ENCODE measurements around the gene CRYAA.
"Not testable (repeated sequence)": the region's sequence is repeated elsewhere in the genome, so short reads cannot be mapped to it uniquely, and the experiment has no call there.

The CRYAA gene, protein sequence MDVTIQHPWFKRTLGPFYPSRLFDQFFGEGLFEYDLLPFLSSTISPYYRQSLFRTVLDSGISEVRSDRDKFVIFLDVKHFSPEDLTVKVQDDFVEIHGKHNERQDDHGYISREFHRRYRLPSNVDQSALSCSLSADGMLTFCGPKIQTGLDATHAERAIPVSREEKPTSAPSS

DNA sequence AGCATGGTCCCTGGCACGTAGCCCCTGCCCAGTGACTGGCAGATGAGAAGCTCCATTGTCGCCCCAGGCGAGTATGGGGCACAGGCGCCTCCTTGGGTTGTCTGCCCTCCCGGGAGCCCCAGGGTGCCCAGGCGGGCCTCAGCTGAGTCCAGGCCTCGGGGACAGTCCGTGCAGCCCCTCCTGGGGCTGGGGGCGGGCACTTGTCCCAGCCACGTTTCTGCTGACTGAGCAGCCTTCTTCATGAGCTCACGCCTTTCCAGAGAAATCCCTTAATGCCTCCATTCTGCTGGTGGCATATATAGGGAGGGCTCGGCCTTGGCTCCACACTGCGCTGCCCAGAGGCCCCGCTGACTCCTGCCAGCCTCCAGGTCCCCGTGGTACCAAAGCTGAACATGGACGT, at the start of gene CRYAA:
Gene CRYAA (plus strand): TSS at position 301 of the 400 bp plus-strand sequence. CDS start 92 bp downstream, at position 393.
- not testable (repeated sequence) for DNase-seq

DNA sequence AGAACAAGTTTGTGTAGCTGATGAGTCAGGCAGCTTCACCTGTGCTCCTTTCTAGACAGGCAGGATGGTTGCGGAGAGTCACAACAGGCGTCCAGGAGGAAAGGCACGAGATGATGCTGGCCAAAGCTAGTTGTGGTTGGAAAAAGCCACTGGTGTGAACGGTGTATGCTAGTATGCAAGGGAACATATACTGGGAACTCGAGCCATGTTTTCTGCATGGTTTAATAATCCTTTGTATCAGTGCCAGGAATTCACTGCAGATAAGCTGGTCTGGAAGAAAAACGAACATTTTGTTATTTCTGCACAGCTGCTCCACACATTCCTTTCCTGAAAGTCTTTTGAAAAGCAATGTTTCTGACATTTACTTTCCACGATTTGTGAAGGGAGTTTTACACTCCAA, 38.7 kb upstream of the CRYAA start:
- DNase-seq: not testable (repeated sequence)

DNA sequence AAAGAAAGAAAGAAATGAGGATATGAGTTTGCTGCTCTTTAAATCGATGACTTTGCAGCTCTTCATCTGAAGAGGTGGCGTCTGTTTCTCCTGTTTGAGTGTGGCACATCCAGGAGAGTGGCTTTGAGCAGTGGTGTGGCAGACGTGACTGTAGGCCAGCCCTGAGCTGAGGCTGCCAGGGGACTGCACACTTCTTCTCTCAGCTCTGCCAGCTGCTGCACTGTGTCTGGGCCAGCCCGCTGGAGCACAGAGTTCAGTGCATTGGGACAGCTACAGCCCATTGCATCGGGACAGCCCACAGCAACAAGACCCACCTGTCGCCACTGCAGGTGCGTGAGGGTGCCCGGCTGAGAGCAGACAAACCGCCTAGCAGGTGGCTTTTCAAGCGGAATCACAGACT, 34.3 kb upstream of the CRYAA start:
- DNase-seq: not testable (repeated sequence)

DNA sequence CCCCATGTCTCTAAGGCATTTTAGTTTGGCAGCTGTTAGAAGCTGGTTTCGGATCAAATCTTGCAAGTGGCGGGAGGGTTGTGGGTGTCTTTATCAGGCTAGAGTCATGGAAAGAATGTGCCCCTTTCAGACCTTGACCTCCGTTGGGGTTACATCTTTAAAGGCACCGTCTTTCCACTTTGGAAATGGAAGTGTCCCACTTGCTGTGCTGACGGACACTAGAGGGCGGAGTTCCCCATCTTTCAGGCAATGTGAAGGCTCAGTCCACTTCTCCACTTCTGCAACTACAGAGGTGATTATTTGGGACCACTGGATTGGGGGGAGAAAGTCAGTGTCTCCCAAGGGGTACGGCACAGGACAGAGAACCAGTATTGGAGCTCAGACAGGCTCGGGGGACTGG, 29.9 kb upstream of the CRYAA start:
- not testable (repeated sequence) for DNase-seq

DNA sequence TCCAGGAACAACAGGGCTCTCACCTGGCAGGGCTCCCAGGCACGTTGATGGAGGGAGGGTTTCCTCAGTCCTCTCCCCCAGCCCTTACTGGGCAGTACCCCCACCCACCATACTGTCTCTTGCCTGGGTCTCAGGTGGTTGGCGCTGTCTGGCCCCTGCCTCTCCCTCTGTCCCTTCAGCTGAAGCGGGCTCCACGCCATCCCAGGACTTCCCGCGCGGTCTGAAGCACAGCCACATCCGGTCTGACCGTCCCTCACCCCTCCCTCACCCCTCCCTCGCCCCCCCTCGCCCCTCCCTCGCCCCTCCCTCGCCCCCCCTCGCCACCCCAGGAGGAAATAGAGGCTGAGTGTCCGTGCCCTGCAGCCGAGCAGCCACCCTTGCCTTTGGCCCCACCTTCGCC, 27.4 kb upstream of the CRYAA start:
- not testable (repeated sequence) for DNase-seq

DNA sequence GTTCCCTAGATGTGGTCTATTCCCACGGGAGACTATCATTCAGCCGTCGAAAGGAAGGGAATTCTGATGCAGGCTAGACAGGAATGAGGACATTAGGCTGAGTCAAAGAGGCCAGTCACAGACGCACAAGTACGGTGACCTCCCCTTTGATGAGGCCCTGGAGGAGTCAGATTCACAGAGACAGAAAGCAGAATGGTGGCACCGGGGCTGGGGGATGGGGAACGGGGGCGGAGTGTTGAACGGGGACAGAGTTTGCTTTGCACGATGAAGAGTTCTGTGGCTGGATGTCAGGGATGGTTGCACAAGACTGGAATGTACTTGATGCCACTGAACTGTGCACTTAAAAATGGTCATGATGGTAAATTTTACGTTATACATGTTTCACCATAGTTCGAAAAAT, 22.2 kb upstream of the CRYAA start:
- DNase-seq: not testable (repeated sequence)

DNA sequence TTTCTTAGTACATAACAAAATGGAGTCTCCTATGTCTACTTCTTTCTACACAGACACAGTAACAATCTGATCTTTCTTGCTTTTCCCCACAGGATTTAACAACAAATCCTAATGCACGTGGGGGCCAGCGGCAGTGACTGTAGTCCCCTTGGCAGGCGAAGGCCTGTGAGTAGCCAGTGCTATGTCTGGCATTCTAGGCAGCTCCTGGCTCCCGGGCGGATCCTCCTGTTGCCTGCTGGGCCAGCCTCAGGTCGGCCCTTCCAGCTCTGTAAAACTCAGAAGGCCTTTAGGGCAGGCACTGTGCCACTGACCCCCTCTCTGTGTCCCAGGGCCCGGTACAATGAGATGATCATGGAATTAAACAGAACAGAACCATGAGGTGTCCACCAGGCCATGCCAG, 20.8 kb upstream of the CRYAA start:
- DNase-seq: not testable (repeated sequence)

DNA sequence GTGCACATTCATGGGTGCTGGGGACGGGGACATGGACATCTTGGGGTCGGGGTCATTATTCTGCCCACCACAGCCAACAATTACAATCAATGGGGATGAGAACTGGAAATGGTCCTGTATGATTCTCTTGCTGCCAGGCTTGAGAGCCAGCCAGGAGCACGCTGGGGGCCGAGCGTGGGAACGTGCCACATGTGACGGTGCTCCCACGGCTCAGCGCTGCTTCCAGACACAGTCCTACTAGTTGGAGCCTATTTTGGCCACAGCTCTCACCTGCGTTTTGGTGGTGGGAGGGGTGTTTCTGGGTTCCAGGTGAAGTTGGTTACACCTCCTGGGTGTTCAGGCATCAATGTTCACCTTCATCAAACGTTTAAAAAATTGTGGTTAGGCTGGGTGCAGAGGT, 19.5 kb upstream of the CRYAA start:
- not testable (repeated sequence) for DNase-seq

DNA sequence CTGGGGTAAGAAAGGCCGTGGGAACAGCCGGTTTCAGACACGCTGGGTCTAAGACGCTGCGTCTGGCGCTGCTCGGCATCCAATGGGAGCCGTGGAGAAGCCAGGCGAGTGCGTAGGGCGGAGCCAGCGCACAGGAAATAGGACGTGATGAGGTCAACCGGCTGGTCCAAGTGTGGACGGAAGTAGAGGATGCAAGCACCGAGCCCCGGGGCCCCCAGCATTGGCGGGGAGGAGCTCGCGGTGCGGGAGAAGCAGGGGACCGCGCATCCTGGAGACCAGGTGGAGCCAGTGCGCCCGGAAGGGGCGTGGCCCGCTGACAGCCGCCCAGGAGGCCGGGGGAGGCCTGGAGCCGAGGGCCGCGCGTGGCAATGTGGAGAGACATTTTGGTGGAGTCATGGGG, 15.2 kb upstream of the CRYAA start:
- DNase-seq: not testable (repeated sequence)

DNA sequence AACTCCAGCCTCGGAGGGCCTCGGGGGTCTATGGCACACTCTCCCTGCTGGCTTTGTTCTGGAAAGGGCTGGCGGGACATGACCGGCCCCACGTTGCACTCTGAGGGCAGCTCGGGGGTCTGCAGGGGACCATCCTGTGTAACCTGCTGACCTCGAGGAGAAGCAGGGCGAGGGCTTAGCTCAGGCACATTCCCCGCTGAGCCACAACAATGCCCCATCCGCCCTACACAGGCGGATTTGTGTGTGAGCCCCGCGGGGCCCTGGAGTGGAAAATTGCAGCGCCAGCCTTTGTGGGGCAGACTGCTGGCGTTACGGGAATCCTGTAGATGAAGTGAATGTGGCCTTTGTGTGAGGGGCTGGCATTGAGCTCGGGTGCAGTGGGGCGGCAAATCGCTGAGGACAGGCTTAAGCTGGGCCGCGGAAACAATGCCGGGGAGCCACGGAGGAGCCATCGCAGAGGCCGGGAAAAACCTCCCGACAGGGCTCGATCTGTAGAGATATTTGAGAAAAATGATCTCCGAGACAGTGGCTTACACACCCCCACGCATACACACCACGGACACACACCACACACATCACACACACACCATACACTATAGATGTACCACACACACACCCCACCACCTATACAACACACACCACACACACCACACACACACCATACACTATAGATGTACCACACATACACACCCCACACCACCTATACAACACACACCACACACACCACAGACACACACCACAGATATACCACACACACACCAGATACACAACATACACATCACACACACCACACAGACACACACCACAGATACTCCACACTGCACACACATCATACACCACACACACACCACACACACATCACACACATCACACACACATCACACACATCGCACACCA, 9.3 kb upstream of the CRYAA start:
- not testable (repeated sequence) for DNase-seq

DNA sequence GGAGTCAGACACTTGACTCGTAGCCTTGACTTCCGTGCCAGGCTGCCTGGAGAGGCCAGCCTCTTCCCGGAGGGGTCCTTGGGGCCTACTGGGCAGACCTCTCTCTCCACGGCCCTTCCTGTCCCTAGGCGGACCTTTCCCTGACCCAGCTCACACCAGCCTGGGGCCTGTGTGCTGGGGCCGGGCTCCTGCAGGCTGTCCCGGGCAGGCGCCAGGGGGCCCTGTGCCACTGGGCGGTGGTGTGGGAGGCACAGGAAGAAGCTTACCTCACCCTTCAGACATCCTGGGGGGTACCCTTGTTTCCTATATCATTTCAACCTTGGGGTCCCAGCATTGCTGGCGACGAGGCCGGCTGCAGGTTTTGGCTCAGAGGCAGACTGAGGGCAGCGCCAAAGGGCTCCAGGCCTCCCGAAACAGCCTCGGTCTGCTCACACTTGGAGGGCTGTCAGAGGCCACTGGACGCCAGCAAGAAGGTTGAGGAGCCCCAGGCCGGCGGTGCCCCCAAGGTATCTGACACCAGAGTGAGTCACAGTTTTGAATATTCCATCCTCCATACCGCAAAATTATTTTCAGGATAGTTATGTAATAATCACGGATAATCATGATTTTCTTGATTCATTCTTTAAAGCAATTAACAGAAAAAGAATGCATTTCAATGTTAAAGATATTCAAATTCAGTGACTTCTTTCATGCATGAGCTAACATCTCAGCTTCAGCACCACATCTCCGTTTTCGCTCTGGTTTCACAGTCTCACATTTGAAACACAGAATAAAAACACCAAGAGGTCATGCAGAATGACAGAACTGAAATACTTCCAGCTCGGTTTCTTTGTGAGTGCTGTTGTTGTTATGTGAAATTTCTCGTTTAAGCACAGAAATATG, 6.7 kb upstream of the CRYAA start:
- not testable (repeated sequence) for DNase-seq

DNA sequence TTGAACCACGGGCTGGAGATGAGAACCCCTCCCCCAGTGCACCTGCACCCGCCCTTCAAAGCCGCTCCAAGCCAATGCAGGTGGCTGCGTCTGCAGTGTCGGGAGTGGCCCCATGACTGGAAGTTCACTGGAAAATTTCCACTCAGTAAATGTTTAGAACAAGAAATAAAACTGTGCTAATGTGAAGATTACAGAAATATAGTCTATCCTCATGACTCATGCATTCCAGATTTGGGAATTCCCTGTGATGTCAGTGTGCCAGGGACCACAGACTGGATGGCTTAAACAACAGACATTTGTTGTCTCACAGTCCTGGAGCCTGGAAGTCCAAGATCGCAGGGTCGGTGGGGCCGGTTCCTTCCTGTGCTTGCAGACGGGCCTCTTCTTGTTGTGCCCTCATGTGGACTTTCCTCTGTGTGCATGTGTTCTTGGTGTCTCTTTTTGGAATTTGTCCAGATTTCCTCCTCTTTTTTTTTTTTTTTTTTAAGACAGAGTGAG, 6.1 kb upstream of the CRYAA start:
- DNase-seq: not testable (repeated sequence)

DNA sequence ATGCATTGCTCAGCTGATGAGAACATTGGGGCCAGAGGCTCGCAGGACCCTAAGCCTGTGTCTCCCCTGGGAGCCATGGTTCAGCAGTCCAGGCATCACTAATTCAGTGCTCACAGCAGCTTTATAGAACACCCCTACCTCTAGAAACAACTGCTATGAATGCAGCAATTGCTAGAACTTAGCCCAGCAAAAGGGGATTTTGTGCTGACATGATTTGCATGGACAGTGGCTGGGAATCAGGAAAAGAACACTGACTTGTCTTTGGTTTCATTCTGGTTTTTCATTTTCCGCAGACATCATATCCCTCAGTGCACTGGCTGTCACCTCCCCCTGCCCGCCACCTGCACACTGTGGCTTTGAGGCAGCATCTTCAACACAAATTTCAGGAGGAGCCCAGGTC, 4.0 kb upstream of the CRYAA start:
- not testable (repeated sequence) for DNase-seq

DNA sequence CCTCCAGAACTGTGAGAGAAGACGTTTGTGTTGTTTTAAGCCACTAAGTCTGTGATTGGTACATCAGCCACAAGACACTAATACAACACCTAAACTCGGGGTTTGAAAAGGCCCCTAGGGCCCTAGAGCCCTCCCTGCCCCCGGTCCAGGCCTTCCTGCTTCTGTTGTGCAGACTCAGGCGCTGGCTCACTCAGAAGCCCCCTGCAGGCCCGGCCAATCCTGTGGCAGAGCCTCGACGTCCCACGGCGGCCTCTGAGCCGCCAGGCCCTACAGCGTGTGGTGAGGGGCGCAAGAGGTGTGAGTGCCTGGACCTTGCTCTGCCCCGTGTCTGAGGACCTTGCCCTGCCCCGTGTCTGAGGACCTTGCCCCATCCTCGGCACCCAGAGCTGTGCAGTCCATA, 3.1 kb upstream of the CRYAA start:
- not testable (repeated sequence) for DNase-seq

DNA sequence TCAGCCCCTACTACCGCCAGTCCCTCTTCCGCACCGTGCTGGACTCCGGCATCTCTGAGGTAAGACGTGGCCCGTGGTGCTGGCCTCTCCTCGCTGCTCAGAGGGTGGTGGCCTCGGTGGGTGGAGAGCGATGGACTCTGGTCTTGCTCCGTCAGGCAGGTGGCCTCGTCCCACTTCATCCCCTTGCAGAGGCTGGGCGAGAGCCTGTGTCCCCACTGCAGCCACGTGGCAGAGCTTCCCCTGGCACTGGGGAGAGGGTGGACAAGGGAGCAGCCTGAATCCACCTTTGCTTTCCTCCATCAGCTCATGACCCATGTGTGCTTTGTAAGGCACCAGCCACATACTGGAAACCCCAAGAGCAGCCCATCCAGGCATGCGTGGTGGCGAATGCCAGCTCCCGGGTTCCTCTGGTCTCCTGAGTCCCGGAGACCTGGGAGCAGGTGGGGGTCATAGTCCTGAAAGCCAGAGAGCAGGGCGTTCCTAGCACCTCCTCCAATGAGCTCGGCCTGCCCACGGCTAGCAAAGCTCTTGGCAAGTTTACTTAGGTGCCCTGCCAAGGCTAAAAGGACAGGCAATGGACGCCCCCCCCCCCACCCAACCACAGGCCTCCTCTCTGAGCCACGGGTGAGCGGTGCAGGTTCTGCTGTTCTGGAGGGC, 550 bp downstream of the CRYAA start:
- not testable (repeated sequence) for DNase-seq

DNA sequence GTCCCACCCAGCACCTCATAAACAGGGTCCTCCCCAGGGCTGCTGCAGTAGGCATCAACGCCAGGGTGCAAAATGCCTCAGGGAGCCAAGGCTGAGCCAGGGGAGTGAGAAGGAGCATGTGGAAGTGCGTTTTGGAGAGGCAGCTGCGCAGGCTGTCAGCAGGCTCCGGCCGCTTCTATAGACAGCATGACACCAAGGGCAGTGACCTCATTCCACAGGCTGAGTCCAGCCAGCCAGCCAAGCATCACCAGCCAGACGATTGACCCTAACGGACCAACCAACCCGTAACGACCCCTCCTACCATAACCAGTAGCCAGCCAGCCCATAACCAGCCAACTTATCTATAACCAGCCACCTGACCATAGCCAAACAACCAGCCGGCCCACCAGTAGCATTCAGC, 1.1 kb downstream of the CRYAA start:
- DNase-seq: not testable (repeated sequence)

DNA sequence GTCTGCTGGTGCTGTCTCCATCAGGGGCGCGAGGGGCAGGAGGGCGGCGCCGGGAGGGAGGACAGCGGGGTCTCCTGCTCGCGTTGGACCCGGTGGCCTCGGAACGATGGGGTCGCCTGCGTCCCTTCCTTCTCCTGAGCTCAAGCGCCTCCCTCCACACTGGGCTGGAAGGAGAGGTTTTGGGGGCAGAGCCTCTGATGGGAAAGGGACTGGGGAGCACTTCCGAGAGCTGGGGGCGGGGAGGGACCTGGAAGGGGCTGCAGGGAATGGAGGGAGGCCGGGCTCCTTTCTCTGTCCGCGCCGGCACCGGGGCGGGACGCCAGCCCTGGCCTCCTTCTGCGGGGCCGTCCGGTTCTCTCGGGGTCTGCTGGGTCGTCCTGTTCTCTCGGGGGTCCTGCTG, 4.0 kb downstream of the CRYAA start:
- DNase-seq: not testable (repeated sequence)

DNA sequence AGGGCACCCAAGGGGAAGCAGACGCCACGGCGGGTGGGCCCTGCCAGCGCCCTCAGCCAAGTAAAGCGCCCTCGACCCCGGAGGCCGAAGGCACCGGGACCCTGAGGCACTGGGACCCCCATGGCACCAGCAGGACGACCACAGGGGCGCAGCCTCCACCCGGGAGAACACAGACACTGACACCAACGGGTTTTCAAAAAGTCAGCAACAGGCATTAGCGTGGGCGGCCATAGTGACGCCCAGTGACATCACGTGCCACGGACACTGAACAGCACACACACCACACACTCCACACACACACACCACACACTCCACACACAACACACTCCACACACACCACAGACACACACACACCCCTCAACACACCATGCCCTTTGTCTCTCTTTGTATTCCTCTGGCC, 4.6 kb downstream of the CRYAA start:
- not testable (repeated sequence) for DNase-seq

DNA sequence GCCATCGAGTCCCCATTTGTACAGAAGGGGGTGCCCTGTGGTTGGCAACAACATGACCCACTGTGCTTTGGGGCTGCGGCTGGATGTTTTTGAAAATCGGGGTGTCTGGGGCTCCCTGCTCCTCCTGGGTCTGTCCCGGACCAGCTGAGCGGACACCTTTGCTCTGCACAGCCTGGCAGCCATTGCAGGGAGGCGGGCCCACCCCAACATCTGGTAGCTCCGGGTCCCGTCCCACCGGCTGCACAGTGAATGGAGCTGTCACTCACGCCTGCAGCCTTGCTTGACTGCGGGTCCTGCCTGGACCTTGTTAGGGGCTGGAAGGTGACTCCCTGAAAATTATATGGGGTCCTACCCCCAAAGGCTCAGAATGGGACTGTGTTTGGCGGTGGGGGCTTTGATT, 5.1 kb downstream of the CRYAA start:
- not testable (repeated sequence) for DNase-seq

DNA sequence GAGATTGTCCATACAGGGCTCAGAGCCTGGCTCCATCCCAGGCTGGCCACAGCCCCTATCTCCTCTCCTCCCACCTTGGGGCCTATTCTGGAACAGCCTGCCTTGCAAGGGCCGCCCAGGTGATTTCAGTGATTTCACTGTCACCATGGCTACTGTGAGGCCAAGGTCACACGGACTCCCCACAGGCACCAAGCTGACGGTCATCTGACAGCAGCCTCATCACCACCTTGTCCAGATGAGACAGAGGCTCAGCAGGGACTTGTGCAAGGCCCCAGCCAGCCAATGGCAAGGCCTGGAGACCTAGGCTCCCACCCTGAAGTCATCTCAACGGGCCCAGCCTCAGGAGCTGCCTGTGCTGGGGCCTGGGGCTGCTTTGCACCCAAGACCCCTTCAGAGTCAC, 6.2 kb downstream of the CRYAA start:
- not testable (repeated sequence) for DNase-seq

DNA sequence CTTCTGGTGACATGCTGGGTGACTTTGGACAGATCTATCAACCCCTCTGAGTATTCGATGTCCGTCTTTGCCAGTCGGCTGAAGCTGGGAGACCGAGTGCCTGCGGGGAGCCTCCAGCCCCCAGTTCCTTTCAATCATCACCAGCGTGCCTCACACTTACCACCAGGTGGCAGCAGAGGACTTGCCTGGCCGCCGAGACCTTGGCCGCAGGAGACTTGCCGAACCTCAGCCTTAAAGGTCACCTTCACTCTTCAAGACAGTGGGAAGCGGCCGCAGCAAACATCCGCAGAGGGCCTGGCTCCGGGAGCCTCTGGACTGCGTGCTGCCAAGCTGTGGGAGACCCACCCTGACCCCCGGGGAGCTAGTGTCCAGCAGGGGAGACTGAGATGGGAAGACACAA, 7.8 kb downstream of the CRYAA start:
- not testable (repeated sequence) for DNase-seq
